ENCODE data around the gene ANKRD55.

The ANKRD55 gene

DNA sequence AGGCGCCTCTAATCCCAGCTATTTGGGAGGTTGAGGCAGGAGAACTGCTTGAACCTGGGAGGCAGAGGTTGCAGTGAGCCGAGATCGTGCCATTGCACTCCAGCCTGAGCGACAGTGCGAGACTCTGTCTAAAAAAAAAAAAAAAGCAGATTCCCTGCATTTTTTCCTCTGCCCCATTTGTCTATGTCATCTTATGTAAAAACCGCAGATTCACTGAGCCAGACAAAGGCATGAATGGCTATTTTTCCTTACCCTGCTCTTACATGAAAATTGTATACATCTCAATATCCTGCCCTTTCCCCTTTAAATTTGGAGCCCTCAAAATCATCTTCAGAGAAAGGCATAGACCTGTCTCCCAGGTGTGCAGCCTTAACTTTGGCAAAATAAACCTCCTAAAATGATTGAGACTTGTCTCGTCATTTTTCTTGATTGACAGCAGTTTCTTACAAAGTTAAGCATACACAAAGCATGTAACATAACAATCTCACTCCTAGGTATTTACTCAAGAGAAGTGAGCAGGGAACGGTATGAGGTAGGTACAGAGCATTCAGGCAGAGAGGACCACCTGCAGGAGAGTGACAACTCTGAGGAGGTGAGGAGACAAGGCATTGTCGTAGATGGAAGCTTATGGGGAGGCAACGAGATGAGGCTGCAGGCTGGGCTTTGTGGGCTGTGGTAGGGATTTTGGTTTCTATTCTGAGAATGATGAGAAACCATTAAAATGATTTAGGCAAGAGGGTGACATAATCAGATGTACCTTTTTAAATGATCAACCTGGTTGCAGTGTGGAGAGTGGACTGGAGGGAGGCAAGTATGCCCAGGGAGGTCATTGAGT lies 172.6 kb downstream of the ANKRD55 start:
- no peak overlapping the region for H3K27ac Mint-ChIP-seq
- TF ChIP-seq, protein P1, sequence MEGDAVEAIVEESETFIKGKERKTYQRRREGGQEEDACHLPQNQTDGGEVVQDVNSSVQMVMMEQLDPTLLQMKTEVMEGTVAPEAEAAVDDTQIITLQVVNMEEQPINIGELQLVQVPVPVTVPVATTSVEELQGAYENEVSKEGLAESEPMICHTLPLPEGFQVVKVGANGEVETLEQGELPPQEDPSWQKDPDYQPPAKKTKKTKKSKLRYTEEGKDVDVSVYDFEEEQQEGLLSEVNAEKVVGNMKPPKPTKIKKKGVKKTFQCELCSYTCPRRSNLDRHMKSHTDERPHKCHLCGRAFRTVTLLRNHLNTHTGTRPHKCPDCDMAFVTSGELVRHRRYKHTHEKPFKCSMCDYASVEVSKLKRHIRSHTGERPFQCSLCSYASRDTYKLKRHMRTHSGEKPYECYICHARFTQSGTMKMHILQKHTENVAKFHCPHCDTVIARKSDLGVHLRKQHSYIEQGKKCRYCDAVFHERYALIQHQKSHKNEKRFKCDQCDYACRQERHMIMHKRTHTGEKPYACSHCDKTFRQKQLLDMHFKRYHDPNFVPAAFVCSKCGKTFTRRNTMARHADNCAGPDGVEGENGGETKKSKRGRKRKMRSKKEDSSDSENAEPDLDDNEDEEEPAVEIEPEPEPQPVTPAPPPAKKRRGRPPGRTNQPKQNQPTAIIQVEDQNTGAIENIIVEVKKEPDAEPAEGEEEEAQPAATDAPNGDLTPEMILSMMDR (IDR thresholded peaks at IDR 0.05), result no peak

DNA sequence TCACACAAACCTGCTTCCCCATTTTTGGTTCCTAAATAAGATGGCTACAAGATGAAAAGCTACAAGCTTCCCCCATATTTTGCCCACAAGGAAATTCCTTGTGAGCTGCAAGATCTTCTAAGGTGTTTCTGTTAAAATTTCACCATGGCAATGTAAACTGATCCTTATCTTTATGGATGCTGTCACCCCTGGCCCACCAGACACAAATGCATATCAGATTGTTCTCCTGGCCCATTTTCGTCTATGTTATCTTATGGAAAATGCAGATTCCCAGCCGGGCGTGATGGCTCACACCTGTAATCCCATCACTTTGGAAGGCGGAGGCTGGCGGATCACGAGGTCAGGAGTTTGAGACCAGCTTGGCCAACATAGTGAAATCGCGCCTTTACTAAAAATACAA lies 173.3 kb downstream of the ANKRD55 start:
- TF ChIP-seq, protein P1 (IDR thresholded peaks at IDR 0.05), result no peak
- Mint-ChIP-seq H3K4me1 (peaks cover 24% of the 10 kb centered on the region), H3K4me3 (no peak overlapping the region), H3K36me3 (ENCODE audit: low read depth) (no peaks in the 10 kb centered on the region), H3K27me3 (ENCODE audit: low read depth, poor library complexity) (peaks cover 10% of the 10 kb centered on the region), H3K9me3 (no peaks in the 10 kb centered on the region), H3K27ac (no peak overlapping the region)
- DNase-seq, result no peak

More for the DNA sequence above, 172.6 kb downstream of the ANKRD55 start:
- Mint-ChIP-seq H3K36me3 (ENCODE audit: low read depth) (no peaks in the 10 kb centered on the region), H3K4me3 (no peak overlapping the region), H3K9me3 (no peaks in the 10 kb centered on the region), H3K4me1 (peaks cover 24% of the 10 kb centered on the region), H3K27me3 (ENCODE audit: low read depth, poor library complexity) (peaks cover 10% of the 10 kb centered on the region)
- no peak for DNase-seq

DNA sequence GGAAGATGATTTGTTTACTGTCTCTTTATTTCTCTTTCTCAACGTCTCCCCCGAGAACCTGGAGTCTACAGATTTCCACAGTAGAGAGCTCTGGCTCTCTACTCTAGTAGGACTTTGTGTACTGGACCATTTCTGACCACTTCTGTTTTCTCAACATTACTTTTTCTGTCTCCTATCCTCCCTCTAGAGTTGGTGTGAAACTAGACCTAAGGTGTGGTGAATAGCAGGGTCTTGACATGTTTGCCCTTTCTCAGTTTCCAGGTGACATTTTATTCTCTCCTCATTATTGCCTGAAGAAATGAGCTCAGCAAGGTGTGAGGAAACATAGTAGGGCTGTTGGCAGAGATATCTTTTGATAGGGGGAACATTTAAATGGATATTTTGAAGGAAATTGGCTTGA lies 176.3 kb downstream of the ANKRD55 start:
- Mint-ChIP-seq H3K36me3 (ENCODE audit: low read depth) (peaks cover 4% of the 10 kb centered on the region), H3K4me3 (no peak overlapping the region), H3K4me1 (peaks cover 24% of the 10 kb centered on the region), H3K27ac (no peak overlapping the region), H3K27me3 (ENCODE audit: low read depth, poor library complexity) (peaks cover 13% of the 10 kb centered on the region), H3K9me3 (peaks cover 17% of the 10 kb centered on the region)
- DNase-seq, result no peak
- TF ChIP-seq, protein P1 (IDR thresholded peaks at IDR 0.05), result no peak

DNA sequence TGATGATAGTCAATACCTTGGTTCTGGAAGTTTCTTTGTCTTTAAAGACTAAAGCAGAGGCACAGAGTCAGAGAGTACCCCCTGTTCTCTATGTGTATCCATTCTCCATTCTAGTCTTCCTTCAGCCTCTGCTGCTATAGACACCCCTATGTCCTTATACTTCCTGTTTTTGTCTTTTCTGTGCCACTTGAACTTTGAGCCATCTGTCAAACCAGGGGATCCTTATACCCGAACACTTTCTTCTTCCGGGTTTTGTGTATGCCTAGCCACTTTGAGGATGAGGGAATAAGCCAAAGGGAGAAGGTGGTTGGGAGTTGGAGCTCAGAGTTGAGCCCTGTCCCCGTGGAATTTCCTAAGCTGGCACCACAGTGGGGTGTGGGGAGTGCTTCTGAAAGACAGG lies 177.3 kb downstream of the ANKRD55 start:
- no peak overlapping the region for H3K4me3 Mint-ChIP-seq
- TF ChIP-seq, protein P1 (IDR thresholded peaks at IDR 0.05), result no peak
- DNase-seq, result no peak
- peaks cover 11% of the 10 kb centered on the region for H3K27me3 Mint-ChIP-seq (ENCODE audit: low read depth, poor library complexity)
- peaks cover 23% of the 10 kb centered on the region for H3K9me3 Mint-ChIP-seq
- H3K36me3 Mint-ChIP-seq (ENCODE audit: low read depth), result peaks cover 4% of the 10 kb centered on the region
- H3K4me1 Mint-ChIP-seq, result peaks cover 24% of the 10 kb centered on the region
- H3K27ac Mint-ChIP-seq, result no peak overlapping the region

DNA sequence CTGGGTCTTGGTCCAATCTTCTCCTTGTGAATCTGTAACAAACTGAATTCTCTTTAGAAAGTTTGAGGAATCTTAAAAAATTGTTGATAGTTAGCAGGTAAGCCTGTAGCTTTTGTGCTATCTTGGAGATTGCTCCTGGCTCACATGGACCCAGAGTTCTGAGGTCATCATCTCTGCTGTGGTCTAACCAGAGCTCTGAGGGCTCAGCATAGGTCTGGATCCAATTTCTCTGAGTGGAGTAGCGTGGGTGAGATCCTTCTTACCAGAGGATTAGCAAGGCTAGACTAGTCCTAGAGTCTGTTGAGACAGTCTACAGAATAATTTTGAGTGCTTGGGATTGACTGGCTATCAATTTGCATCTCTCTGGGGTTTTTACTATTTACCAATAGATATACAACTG lies 177.8 kb downstream of the ANKRD55 start:
- Mint-ChIP-seq H3K9me3 (peaks cover 24% of the 10 kb centered on the region), H3K4me1 (peaks cover 21% of the 10 kb centered on the region), H3K36me3 (ENCODE audit: low read depth) (peaks cover 4% of the 10 kb centered on the region), H3K4me3 (no peak overlapping the region), H3K27ac (no peak overlapping the region), H3K27me3 (ENCODE audit: low read depth, poor library complexity) (peaks cover 11% of the 10 kb centered on the region)
- TF ChIP-seq, protein P1 (IDR thresholded peaks at IDR 0.05), result no peak
- no peak for DNase-seq

DNA sequence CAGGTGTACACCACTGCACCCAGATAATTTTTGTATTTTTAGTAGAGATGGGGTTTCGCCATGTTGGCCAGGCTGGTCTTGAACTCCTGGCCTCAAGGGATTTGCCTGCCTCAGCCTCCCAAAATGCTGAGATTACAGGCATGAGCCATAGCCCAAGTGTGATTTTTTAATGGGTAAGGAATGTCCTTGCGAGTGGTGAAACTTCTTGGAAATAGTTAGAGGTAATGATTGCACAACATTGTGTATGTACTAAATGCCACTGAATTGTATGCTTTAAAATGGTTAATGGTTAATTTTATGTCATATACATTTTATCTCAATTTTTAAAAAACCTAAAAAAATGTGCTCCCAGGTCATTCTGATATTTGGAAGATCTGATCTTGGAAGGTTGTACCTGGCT lies 178.5 kb downstream of the ANKRD55 start:
- TF ChIP-seq, protein P1 (IDR thresholded peaks at IDR 0.05), result no peak
- Mint-ChIP-seq H3K27ac (no peak overlapping the region), H3K4me1 (peaks cover 14% of the 10 kb centered on the region), H3K36me3 (ENCODE audit: low read depth) (peaks cover 4% of the 10 kb centered on the region), H3K4me3 (no peak overlapping the region), H3K27me3 (ENCODE audit: low read depth, poor library complexity) (peaks cover 15% of the 10 kb centered on the region), H3K9me3 (peaks cover 24% of the 10 kb centered on the region)
- no peak for DNase-seq
